A549 treated with DMSO at 1 μM for 4 hours (cell line): ENCODE data around the gene EMC10. TPM values are rescaled to one million over a fixed set of nuclear protein-coding genes. Genes with fewer than 3 reads are reported as not detected.

ENCODE experiments used
- total RNA-seq: library from RNA; stranded (reverse); fragments of 200-300 nt; extraction: Qiagen RNA extraction; gene quantifications from 5 replicates; pipeline ENCODE4 v1.2.3, GENCODE V29; 2022; ENCODE audit warnings: low read depth

The EMC10 gene
- total RNA-seq = 114 to 158 TPM (median 141 TPM) in 5 replicates

DNA sequence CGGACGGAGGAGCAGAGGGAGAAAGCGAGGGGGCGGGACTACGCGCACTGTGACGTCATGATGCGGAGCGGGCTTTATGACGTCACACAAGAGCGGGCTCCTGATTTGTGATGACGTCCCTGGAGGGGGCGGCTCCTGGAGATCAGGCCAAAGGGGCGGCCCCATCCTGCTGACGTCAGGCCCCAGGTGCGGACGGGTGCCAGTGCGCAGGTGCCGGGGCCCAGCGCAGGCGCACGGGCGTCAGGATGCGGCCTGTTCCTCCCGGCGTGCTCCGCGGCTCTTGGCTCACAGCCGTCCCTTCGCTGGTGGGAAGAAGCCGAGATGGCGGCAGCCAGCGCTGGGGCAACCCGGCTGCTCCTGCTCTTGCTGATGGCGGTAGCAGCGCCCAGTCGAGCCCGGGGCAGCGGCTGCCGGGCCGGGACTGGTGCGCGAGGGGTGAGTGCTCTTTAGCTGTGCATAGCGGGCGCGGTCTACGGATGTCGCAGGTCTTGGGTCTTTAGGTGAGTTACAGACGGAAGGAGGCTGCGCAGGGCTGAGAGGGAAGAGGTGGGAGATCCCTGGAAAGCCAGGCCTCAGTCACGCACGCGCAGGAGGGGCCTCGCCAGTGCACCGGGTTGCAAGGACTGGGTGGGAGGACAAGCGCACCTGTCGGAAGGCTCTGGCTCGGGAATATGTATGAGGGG is at the start of gene EMC10, which contains the start of gene GARIN5A:
TSS of gene EMC10 (plus strand) at position 284 of the 683 bp plus-strand sequence. CDS start at position 322, 38 bp downstream.
TSS of gene GARIN5A (minus strand) at position 625 of the 683 bp plus-strand sequence. CDS start at position 165, 460 bp downstream.

DNA sequence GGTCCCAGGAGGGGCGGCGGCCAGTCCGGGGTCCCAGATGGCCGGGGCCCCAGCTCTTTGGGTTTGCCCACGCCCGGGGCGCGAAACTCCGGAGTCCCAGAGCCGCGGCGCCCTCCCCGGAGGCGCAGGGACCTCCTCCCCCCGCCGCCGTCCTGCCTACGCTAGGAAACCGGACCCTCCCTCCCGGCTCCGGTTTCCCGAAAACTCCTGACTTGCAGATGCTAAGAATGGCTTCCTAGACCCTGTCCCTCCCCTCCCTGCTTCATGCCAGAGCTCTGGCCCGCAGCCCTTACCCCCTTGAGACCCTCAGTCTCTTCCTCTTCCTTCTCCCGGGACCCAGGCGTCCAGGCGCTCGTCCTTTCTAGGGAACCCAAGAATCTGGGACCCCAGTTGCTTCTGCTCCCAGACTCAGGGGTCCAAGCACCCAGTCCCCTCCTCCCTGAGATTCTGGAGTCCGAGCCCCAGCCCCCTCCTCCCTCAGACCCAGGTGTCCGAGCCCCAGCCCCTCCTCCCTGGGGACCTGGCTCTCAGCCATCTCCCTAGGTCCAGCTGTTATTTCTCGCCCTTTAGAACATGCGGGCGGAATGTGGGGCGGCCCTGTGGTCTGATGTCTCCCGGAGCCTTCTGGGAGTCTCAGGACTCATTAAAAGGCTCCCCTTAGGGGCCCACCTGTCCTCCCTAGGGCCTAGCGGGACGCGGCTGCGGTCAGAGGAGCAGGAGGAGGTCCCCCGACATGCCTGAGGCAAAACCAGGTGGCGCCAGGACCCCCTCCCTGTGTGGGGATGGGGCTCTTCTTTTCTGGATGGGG is 43.9 kb upstream of the EMC10 start, which contains the start of gene MYBPC2:
TSS of gene MYBPC2 (plus strand) at position 672 of the 808 bp plus-strand sequence. CDS start at position 734, 62 bp downstream.

DNA sequence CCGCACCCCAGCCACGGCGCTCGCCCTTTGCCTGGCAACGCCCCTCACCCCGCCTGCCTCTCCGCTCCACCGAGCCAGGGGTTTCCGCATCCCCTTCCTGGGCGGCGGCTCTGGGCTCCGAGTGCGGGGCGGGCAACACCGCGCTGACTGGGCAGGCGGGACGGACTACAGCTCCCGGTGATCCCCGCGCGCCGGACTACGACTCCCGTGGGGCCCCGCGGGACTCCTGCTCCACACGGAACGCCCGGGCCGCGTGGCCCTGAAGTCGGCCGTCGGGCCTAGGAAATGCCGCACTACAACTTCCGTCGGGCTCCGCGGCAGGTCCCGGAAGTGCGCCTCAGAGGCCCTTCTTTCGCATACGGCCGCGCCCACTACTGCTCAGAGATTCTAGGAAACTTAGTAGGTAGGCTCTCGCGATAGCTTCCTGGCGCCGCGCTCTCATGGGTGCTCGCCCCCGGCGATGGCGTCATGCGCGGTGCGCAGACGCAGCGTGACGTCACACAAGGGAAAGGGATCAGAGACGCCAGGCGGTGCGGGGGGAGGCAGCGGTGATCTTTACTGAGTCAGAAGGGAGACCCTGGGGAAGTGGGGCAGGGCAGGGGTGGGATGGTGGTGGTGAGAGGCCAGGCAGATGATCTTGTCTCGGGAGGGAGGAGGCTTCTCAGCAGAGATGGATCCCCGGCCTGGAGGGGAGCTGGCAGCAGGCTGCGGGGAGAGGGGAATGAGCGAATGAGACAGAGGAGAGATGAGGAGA is 34.9 kb downstream of the EMC10 start, which contains the start of gene JOSD2:
TSS of gene JOSD2 (minus strand) at position 123 of the 754 bp plus-strand sequence. CDS start 760 bp downstream, outside the sequence.

DNA sequence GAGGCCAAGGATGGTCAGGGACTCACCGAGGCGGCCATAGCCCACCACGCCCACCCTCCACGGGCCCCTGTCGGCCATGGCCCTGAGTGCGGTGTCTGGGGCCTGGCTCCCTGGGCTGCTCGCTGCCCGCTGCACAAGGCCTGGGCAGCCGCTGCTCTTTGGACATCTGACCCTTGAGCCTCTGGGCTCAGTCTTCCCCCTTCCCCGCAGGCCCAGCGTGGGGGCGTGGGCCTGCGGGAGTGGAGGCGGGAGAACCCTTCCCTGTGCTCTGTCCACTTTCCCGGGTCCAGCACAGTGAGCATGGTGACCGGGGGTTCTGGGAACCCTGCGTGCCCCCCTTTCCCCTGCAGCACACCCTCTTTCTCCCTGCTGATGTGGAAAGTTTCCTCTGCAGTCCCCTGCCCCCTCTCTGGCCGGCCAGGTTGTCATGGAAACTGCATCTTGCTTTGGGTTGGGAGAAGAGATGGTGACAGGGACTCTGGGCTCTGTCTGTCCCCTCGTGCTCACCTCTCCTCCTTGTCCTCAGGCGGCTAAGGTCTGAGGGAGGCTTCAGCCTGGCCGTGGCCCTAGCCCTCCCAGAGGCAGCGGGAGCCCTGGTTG is 37.5 kb downstream of the EMC10 start, which contains the start of gene ASPDH:
TSS of gene ASPDH (minus strand) at position 168 of the 600 bp plus-strand sequence. CDS start at position 78, 90 bp downstream.

Other genes with a start within 250 kb of the EMC10 start
- gene KCNC3, start 147.1 kb upstream of the EMC10 start, total RNA-seq = 1.1 to 1.7 TPM (median 1.4 TPM) in 5 replicates
- 0.58 to 1.6 TPM (median 1.4 TPM) in 5 replicates for gene NAPSA, start 110.9 kb upstream of the EMC10 start, total RNA-seq
- 72.0 to 82.4 TPM (median 77.5 TPM) in 5 replicates for gene NR1H2, start 100.0 kb upstream of the EMC10 start, total RNA-seq
- gene POLD1, start 92.2 kb upstream of the EMC10 start, total RNA-seq = 59.3 to 87.5 TPM (median 80.5 TPM) in 5 replicates
- 0.21 to 0.56 TPM (median 0.42 TPM) in 5 replicates for gene SPIB, start 57.6 kb upstream of the EMC10 start, total RNA-seq
- gene MYBPC2, start 43.6 kb upstream of the EMC10 start, total RNA-seq = not detected in 5 replicates
- gene GARIN5A, start 341 bp downstream of the EMC10 start, total RNA-seq = 1.4 to 2.2 TPM (median 1.8 TPM) in 5 replicates
- gene JOSD2, start 34.7 kb downstream of the EMC10 start, total RNA-seq = 60.9 to 87.3 TPM (median 69.0 TPM) in 5 replicates
- not detected in 5 replicates for gene ASPDH, start 37.4 kb downstream of the EMC10 start, total RNA-seq
- gene LRRC4B, start 91.9 kb downstream of the EMC10 start, total RNA-seq = 0.28 to 0.85 TPM (median 0.63 TPM) in 5 replicates
- 0.42 to 1.1 TPM (median 0.55 TPM) in 5 replicates for gene SYT3, start 163.4 kb downstream of the EMC10 start, total RNA-seq
- gene C19orf81, start 172.9 kb downstream of the EMC10 start, total RNA-seq = 2.1 to 10.3 TPM (median 9.1 TPM) in 5 replicates
- gene SHANK1, start 243.3 kb downstream of the EMC10 start, total RNA-seq = 0.07 to 0.52 TPM (median 0.22 TPM) in 5 replicates
- gene CLEC11A, start 246.9 kb downstream of the EMC10 start, total RNA-seq = 6.4 to 10.5 TPM (median 9.0 TPM) in 5 replicates